ENCODE measurements around the gene OSBPL9.
"Not testable (repeated sequence)": the region's sequence is repeated elsewhere in the genome, so short reads cannot be mapped to it uniquely, and the experiment has no call there.

OSBPL9 gene

DNA sequence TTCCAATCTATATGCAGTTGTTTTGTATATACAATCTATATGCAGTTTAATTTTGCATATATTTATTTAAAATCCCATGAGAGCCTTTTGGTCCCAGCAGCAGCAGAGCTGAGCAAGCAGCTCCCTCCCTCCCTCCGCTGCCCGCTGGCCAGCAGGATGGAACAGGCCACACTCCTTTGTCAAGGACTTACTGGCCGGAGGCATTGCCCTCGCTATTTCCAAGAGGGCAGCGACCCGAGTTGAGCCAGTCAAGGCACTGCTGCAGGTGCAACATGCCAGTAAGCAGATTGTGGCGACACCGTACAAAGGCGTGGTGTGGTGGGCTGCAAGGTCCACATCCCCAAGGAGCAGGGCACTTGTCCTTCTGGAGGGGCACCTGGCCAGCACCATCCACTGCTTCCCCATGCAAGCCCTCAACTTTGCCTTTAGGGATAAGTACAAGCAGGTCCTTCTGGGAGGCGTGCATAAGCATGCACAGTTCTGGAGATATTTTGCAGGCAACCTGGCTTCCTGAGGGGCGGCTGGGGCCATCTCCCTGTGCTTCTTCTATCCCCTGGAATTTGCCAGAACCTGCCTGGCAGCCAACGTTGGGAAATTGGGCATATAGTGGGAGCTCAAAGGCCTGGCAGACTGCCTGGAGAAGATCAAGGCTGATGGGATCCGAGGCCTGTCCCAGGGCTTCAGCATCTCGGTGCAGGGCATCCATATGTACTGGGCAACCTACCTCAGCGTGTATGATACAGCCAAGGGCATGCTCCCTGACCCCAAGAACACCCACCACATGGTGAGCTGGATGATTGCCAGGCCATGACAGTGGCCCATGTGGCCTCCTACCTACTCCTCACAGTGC lies 92.2 kb downstream of the OSBPL9 start:
- DNase-seq (ENCODE audit: low read depth): no peak

DNA sequence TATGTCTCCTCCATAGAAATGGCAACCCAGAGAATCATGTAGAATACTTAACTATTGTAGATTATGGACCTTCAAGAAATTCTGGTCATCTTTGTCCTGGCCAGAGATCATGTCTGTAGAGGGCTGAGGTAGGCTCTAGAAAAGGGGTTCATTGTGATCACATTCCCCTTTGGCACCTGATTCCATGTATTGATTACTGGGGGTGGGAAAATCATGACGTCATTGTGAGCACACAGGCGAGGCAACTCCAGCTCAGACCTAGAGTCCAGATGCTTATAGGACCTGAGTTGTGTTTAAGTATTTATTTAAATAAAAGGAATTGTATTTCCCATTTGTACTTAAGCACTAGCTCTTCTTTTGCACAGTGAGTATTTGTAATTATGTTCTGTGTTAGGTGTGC lies 93.1 kb downstream of the OSBPL9 start:
- no peak for DNase-seq (ENCODE audit: low read depth)

GRCh38 chr1:51712590-51712989 lies 95.7 kb downstream of the OSBPL9 start:
- DNase-seq (ENCODE audit: low read depth): no peak

DNA sequence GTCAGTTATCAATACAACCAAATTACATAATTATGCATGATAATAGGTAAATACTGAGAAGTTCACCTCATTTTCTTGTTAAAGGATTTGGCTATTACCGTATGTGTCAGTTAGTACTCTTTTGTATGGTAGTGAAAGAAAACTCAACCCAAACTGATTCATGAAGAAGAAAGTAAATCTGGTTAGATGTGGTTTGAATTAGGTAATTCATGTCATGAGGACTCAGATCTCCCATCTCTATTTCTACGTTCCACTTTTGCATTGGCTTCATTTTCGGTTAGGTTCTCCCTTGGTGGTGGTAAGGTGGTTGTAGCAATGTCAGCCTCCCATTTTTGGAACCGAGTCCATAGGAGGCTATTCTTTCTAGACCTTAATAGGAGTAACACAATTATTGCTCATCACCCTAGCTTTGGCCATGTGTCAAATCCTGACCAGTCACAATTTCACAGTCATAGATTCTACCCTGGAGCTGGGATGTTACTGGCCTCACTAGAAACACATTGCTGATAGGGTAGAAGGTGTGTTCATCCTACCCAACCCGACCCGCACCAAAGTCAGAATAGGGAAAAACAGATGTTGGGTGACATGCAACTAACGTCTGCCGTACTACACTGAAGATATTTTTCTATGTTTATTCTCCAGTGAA lies 97.6 kb downstream of the OSBPL9 start:
- no peak for DNase-seq (ENCODE audit: low read depth)

DNA sequence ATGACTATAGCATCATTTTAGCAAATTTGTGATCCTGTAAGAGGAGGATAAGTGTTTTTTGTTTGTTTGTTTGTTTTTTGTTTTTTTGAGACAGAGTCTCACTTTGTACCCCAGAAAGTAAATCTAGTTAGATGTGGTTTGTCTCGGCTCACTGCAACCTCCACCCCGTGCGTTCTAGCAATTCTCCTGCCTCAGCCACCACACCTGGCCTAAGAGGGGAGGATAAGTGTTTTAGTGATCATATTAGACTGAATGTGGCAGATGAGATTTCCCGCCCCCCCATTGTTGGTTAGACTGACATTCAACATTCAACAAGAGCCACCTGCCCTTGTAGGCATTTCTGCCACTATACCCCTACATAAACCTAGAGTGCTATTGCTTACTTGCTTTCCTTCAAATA lies 98.5 kb downstream of the OSBPL9 start:
- no peak for DNase-seq (ENCODE audit: low read depth)

- no peak for DNase-seq (ENCODE audit: low read depth)
These were observed 99.9 kb downstream of the OSBPL9 start for GRCh38 chr1:51716746-51717145.

GRCh38 chr1:51717842-51718241 lies 101.0 kb downstream of the OSBPL9 start:
- no peak for DNase-seq (ENCODE audit: low read depth)

DNA sequence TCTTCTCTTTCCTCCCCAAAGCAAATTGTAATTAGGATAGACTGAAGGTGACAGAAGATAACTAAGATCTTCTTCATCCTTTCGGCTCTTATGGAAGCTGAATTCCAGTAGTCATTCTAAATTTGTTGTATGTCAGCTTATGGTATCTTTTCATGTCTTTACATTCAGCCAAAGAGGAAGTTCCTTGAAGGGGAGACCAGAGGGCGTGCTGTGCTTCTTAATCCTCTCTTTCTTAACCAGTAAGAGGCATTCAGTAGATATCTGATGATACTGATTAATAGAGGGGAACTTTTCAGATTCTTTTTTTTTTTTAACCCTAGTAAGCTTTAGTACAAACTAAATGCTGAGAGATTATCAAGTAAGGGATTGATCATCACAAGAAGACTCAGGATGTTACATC lies 102.3 kb downstream of the OSBPL9 start:
- no peak for DNase-seq (ENCODE audit: low read depth)

GRCh38 chr1:51724797-51725196 lies 107.9 kb downstream of the OSBPL9 start:
- no peak for DNase-seq (ENCODE audit: low read depth)

GRCh38 chr1:51726051-51726450 lies 109.2 kb downstream of the OSBPL9 start:
- no peak for DNase-seq (ENCODE audit: low read depth)

DNA sequence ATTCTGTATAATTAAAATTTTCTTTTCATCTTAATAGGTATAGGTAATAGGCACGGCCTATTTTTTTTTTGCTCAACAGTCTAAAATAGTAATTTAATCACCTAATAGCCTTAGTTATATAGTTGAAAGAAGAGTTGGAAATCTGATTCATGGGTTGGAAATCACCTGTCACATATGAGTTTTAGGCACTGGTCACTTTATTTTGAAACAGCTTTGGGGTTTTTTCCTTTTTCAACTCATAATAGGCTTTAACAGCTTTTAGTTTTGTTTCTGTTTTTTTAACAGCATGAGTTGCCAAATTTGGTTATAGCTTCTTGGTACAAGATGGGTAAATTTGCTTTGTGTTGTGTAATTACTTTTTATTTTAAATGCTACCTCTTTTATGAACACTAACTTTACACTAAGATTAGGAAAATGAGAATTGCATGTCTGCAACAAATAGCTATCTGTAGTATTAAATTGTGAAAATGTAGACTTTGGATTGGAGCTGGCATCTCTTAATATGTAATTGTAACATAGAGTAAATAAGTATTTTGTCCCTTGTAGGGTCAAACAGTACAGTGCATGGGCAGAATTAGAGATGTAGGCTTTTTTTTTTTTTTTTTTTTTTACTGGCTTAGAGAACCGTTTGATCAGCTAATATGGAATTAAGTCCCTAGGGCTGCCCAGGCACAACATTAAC lies 109.8 kb downstream of the OSBPL9 start:
- no peak for DNase-seq (ENCODE audit: low read depth)

DNA sequence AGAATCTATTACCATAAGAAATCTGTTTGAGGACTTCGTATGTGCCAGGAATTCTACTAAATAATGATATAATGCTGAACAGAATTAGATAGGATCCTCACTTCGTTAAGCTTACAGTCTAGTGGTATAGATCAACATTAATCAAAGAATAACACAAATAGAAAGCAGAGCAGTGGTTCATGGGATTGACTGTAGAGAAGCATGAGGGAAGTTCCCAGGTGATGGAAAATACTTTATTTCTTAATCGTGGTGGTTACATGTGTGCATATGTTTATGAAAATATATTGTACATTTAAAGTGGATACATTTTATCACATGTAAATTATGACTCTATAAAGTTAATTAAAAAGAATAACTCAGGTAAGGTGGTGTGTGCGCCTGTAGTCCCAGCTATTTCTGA lies 110.5 kb downstream of the OSBPL9 start:
- DNase-seq (ENCODE audit: low read depth): no peak

GRCh38 chr1:51728611-51729155 lies 111.8 kb downstream of the OSBPL9 start:
- no peak for DNase-seq (ENCODE audit: low read depth)

DNA sequence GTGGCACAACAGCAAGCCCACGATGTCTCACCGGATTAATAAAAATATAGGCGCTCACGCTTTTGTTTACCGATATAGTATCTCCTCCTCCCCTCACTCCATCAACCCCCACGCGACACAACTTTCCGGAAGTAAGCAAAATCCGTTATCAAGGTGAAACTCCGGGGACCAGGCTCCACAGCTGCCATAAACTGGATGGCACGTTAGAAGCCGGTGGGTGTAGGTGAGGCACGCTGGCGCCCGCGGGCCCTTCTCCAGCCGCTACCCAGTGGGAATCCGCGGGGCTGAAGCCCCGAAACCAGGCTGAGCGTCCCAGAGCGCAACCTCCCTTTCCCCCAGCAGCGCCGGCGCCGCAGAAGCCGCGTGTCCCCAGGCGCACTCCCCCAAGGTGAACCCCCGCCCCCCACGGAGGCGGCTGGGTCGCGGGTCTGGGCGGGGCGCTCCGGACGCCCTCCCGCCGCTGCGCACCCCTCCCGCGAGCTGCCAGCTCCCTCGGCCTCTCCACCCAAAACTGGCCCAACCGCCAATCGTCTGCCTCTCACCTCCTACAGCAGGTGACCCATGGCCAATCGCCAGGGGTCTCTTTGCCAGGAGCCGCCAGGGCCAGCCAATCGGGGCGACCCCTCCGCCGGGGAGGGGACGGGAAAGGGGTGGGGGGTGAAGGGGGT lies 112.4 kb downstream of the OSBPL9 start:
- DNase-seq (ENCODE audit: low read depth): peak; percentile 33

DNA sequence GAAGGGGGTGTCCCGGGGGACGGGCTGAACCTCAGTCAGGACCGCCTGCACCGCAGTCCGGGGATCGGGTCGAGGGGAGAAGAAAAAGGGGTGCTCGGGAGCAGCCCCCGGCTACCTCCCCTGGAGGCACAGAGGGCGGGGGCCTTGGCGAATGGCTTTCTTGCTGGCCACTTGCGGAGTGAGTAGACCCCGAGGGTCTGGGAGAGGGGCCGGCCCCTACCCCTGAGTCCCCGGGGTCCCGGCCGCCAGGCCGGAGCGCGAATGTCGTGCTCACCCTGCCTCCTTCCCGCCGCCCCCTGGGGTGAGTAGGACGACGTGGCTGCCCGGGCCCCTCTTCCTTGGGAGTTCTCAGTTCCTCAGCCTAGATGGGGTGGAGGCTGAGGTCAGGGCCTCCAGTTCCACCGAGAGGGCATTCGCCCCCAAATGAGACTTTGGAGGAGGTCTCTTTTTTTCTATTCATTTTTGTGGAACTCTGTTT lies 113.0 kb downstream of the OSBPL9 start:
- DNase-seq (ENCODE audit: low read depth): no peak

GRCh38 chr1:51731998-51732397 lies 115.1 kb downstream of the OSBPL9 start:
- DNase-seq (ENCODE audit: low read depth): no peak

- DNase-seq (ENCODE audit: low read depth): no peak
These were observed 116.0 kb downstream of the OSBPL9 start for GRCh38 chr1:51732701-51733425.

GRCh38 chr1:51733426-51733774 lies 116.5 kb downstream of the OSBPL9 start:
- DNase-seq (ENCODE audit: low read depth): not testable (repeated sequence)

- DNase-seq (ENCODE audit: low read depth): no peak
These were observed 117.1 kb downstream of the OSBPL9 start for GRCh38 chr1:51733793-51734522.

GRCh38 chr1:51734896-51735745 lies 118.2 kb downstream of the OSBPL9 start:
- no peak for DNase-seq (ENCODE audit: low read depth)
